C4-2B (cell line): ENCODE results near the gene TM7SF2.

Experiments used
- ZFX ChIP-seq: fragments of 450-650 bp; IDR thresholded peaks from 2 replicates; pipeline ENCODE4 v1.6.1; 2017
- TF ChIP-seq, protein P1 (sequence below): fragments of 450-650 bp; conservative IDR thresholded peaks from 2 replicates; pipeline ENCODE4 v1.5.1; 2017; ENCODE audit warnings: mild to moderate bottlenecking

- TF ChIP-seq, protein P1, sequence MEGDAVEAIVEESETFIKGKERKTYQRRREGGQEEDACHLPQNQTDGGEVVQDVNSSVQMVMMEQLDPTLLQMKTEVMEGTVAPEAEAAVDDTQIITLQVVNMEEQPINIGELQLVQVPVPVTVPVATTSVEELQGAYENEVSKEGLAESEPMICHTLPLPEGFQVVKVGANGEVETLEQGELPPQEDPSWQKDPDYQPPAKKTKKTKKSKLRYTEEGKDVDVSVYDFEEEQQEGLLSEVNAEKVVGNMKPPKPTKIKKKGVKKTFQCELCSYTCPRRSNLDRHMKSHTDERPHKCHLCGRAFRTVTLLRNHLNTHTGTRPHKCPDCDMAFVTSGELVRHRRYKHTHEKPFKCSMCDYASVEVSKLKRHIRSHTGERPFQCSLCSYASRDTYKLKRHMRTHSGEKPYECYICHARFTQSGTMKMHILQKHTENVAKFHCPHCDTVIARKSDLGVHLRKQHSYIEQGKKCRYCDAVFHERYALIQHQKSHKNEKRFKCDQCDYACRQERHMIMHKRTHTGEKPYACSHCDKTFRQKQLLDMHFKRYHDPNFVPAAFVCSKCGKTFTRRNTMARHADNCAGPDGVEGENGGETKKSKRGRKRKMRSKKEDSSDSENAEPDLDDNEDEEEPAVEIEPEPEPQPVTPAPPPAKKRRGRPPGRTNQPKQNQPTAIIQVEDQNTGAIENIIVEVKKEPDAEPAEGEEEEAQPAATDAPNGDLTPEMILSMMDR = no peak
- no peak for TF ChIP-seq ZFX
These were observed 39.6 kb upstream of the TM7SF2 start for GRCh38 chr11:65071907-65072630.
